Measurements from ENCODE around the gene HIP1.

HIP1 gene

GRCh38 chr7:75738975-75739795 lies 444 bp upstream of the HIP1 start:
- ChIA-PET CTCF (no interaction called here), POLR2A (interaction anchor here (0.7 to 1.2 kb wide), 2 partner anchors 15 to 23 kb away, joined by 3 read pairs; no protein-coding TSS in a partner anchor)
- peak; percentile 99 for DNase-seq (ENCODE audit: extremely low spot score)
- TF ChIP-seq, protein P1, sequence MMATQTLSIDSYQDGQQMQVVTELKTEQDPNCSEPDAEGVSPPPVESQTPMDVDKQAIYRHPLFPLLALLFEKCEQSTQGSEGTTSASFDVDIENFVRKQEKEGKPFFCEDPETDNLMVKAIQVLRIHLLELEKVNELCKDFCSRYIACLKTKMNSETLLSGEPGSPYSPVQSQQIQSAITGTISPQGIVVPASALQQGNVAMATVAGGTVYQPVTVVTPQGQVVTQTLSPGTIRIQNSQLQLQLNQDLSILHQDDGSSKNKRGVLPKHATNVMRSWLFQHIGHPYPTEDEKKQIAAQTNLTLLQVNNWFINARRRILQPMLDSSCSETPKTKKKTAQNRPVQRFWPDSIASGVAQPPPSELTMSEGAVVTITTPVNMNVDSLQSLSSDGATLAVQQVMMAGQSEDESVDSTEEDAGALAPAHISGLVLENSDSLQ (IDR thresholded peaks at IDR 0.05) = peak; percentile 97
- no peak for TF ChIP-seq SUZ12 (IDR thresholded peaks at IDR 0.05)

DNA sequence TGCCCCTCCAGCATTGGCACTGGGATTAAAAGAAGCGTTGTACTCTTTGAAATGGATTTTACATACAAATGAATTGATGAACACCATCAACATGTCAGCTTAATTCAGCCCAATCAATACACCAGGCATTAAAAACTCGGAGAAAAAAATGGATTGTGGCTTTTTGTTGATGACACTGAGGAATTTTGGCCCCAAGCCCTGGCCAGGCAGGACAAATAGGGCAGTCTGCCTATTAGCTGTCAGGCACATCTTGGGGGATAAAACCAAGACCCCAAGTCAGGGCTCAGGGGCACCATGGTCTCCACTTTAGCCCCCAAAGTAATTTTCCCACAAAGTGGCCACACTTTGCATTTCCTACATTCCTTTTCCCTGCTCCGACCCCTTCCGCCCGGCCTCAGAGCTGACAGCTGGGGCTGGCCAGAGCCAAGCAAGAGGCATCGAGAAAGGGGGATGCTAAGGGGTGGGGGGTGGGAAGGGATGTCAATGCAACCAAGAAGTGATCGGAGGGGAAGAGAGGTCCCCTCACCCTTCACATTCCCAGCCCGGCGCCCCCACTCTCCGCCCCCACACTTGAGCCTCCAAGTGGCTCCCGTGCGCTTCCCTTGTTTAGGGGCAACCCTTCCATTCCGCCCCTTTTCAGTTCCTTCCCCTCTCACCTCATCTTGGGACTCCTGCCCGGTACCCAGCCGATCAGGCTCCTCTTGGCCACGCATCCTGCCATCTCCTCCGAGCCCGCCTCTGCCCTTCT lies 711 bp downstream of the HIP1 start:
- DNase-seq (ENCODE audit: extremely low spot score) = no peak
- ChIA-PET CTCF (no interaction called here), POLR2A (no interaction called here)
- TF ChIP-seq, protein P1 (IDR thresholded peaks at IDR 0.05) = no peak
- TF ChIP-seq ARNT (IDR thresholded peaks at IDR 0.05) (no peak), BHLHE40 (IDR thresholded peaks at IDR 0.05; ENCODE audit: borderline replicate concordance) (no peak), NFRKB (IDR thresholded peaks at IDR 0.05) (no peak), TARDBP (IDR thresholded peaks at IDR 0.05) (no peak), HDGF (IDR thresholded peaks at IDR 0.05; ENCODE audit: borderline replicate concordance) (no peak), L3MBTL2 (conservative IDR thresholded peaks at IDR 0.05) (no peak), LEF1 (IDR thresholded peaks at IDR 0.05; ENCODE audit: borderline replicate concordance) (no peak), SUZ12 (IDR thresholded peaks at IDR 0.05) (no peak), CTBP1 (IDR thresholded peaks at IDR 0.05; ENCODE audit: borderline replicate concordance) (no peak), ZNF384 (IDR thresholded peaks at IDR 0.05) (no peak), FOXA1 (IDR thresholded peaks at IDR 0.05) (no peak), SP1 (IDR thresholded peaks at IDR 0.05) (no peak), ELF4 (IDR thresholded peaks at IDR 0.05) (no peak)

GRCh38 chr7:75735581-75736350 lies 3.0 kb downstream of the HIP1 start:
- no peak for DNase-seq (ENCODE audit: extremely low spot score)
- ChIA-PET CTCF (no interaction called here), POLR2A (no interaction called here)
- TF ChIP-seq CTBP1 (IDR thresholded peaks at IDR 0.05; ENCODE audit: borderline replicate concordance) (no peak), ZNF384 (IDR thresholded peaks at IDR 0.05) (0 out of 2 replicates have a peak, but pooled peaks have one; percentile 30)

GRCh38 chr7:75734586-75735458 lies 3.9 kb downstream of the HIP1 start:
- TF ChIP-seq CTBP1 (IDR thresholded peaks at IDR 0.05; ENCODE audit: borderline replicate concordance) = no peak
- no peak for TF ChIP-seq FOXA1 (IDR thresholded peaks at IDR 0.05)
- no peak for TF ChIP-seq LEF1 (IDR thresholded peaks at IDR 0.05; ENCODE audit: borderline replicate concordance)
- TF ChIP-seq, protein P1 (IDR thresholded peaks at IDR 0.05) = peak; percentile 54
- TF ChIP-seq HDGF (IDR thresholded peaks at IDR 0.05; ENCODE audit: borderline replicate concordance) = no peak
- ChIA-PET POLR2A (no interaction called here), CTCF (no interaction called here)
- DNase-seq (ENCODE audit: extremely low spot score) = no peak

DNA sequence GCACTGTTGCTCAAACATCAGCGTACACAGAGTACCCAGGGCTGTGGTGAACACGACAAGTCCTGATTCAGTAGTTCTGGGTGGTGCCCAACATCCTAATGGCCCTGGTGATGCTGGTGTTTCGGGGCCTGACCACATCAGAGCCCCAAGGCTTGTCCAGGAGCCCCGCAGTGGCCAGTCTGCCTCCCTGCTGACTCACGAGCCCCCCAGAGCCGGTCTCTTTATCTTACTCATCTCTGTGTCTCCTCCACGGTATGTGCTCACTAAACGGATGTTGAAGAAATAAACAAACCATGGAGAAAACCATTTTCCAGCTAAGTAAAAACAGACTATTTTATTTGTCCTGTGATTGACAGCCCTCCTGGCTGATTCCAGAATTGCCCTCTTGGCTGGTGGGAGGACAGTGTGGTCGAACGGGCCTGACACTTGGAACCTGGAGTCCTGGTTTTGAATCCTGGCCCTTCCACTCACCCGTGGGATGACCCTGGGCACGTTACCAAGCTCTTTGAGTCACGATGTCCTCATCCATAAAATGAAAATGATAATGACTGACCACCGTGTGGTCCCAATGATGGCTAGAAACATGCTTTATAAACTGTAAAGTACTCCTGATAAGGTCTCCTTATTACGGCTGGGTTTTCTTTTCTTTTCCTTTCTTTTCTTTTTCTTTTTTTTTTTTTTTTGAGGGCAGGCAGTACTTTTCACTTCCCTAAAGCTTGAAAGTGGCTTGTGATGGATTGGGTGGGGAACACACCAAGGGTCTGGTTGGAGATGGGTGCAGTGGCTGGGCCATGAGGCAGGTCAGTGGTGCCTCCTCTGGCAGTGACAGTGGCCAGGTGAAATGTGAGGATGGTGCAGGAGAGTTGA lies 5.7 kb downstream of the HIP1 start:
- CTCF ChIA-PET = no interaction called here
- POLR2A ChIA-PET = no interaction called here
- TF ChIP-seq, protein P1 (IDR thresholded peaks at IDR 0.05) = peak; percentile 90
- TF ChIP-seq ZNF384 (IDR thresholded peaks at IDR 0.05) = no peak
- DNase-seq (ENCODE audit: extremely low spot score) = no peak

Measured in HEK293T (cell line).